ENCODE measurements around the gene SCN8A.

SCN8A gene

GRCh38 chr12:51722431-51722830, 131.4 kb downstream of the SCN8A start:
- Histone ChIP-seq H3K36me3 (ENCODE audit: control insufficient read depth, low read depth, low read length) (peaks cover 9% of the 10 kb centered on the region), H3K9ac (ENCODE audit: low read length) (no peak overlapping the region), H3K27me3 (ENCODE audit: control insufficient read depth, insufficient read depth, low read length) (no peaks in the 10 kb centered on the region)

GRCh38 chr12:51726161-51726560, 135.1 kb downstream of the SCN8A start:
- Histone ChIP-seq H3K9ac (ENCODE audit: low read length) (no peak overlapping the region), H3K4me3 (ENCODE audit: low read length) (no peak overlapping the region), H3K9me3 (ENCODE audit: control insufficient read depth, low read depth, low read length) (no peaks in the 10 kb centered on the region), H3K4me1 (ENCODE audit: control insufficient read depth, low read depth, low read length) (no peaks in the 10 kb centered on the region), H3K27ac (ENCODE audit: low read length) (no peak overlapping the region), H3K27me3 (ENCODE audit: control insufficient read depth, insufficient read depth, low read length) (no peaks in the 10 kb centered on the region), H3K36me3 (ENCODE audit: control insufficient read depth, low read depth, low read length) (peaks cover 9% of the 10 kb centered on the region)

More at GRCh38 chr12:51722431-51722830, 131.4 kb downstream of the SCN8A start:
- Histone ChIP-seq H3K4me1 (ENCODE audit: control insufficient read depth, low read depth, low read length) (no peaks in the 10 kb centered on the region), H3K9me3 (ENCODE audit: control insufficient read depth, low read depth, low read length) (no peaks in the 10 kb centered on the region), H3K4me3 (ENCODE audit: low read length) (no peak overlapping the region), H3K27ac (ENCODE audit: low read length) (no peak overlapping the region)

GRCh38 chr12:51726931-51727330, 135.9 kb downstream of the SCN8A start:
- H3K4me1 ChIP-seq (ENCODE audit: control insufficient read depth, low read depth, low read length): no peaks in the 10 kb centered on the region
- H3K9ac ChIP-seq (ENCODE audit: low read length): no peak overlapping the region
- no peaks in the 10 kb centered on the region for H3K9me3 ChIP-seq (ENCODE audit: control insufficient read depth, low read depth, low read length)
- no peak overlapping the region for H3K27ac ChIP-seq (ENCODE audit: low read length)
- peaks cover 9% of the 10 kb centered on the region for H3K36me3 ChIP-seq (ENCODE audit: control insufficient read depth, low read depth, low read length)
- no peaks in the 10 kb centered on the region for H3K27me3 ChIP-seq (ENCODE audit: control insufficient read depth, insufficient read depth, low read length)
- H3K4me3 ChIP-seq (ENCODE audit: low read length): no peak overlapping the region

- Histone ChIP-seq H3K9ac (ENCODE audit: low read length) (no peak overlapping the region), H3K4me3 (ENCODE audit: low read length) (no peak overlapping the region), H3K9me3 (ENCODE audit: control insufficient read depth, low read depth, low read length) (peaks cover 6% of the 10 kb centered on the region)
These were observed 138.3 kb downstream of the SCN8A start for GRCh38 chr12:51729331-51729730.

GRCh38 chr12:51730745-51731144, 139.7 kb downstream of the SCN8A start:
- H3K27ac ChIP-seq (ENCODE audit: low read length): no peak overlapping the region
- H3K9me3 ChIP-seq (ENCODE audit: control insufficient read depth, low read depth, low read length): peaks cover 6% of the 10 kb centered on the region
- H3K4me3 ChIP-seq (ENCODE audit: low read length): no peak overlapping the region
- peaks cover 5% of the 10 kb centered on the region for H3K36me3 ChIP-seq (ENCODE audit: control insufficient read depth, low read depth, low read length)
- no peaks in the 10 kb centered on the region for H3K4me1 ChIP-seq (ENCODE audit: control insufficient read depth, low read depth, low read length)
- H3K27me3 ChIP-seq (ENCODE audit: control insufficient read depth, insufficient read depth, low read length): no peaks in the 10 kb centered on the region
- no peak overlapping the region for H3K9ac ChIP-seq (ENCODE audit: low read length)

More at GRCh38 chr12:51729331-51729730, 138.3 kb downstream of the SCN8A start:
- H3K4me1 ChIP-seq (ENCODE audit: control insufficient read depth, low read depth, low read length): no peaks in the 10 kb centered on the region
- H3K27me3 ChIP-seq (ENCODE audit: control insufficient read depth, insufficient read depth, low read length): no peaks in the 10 kb centered on the region
- H3K27ac ChIP-seq (ENCODE audit: low read length): no peak overlapping the region
- H3K36me3 ChIP-seq (ENCODE audit: control insufficient read depth, low read depth, low read length): peaks cover 5% of the 10 kb centered on the region

GRCh38 chr12:51740536-51740935, 149.5 kb downstream of the SCN8A start:
- no peak overlapping the region for H3K27ac ChIP-seq (ENCODE audit: low read length)
- no peak overlapping the region for H3K9ac ChIP-seq (ENCODE audit: low read length)
- no peaks in the 10 kb centered on the region for H3K4me1 ChIP-seq (ENCODE audit: control insufficient read depth, low read depth, low read length)
- no peaks in the 10 kb centered on the region for H3K36me3 ChIP-seq (ENCODE audit: control insufficient read depth, low read depth, low read length)
- no peaks in the 10 kb centered on the region for H3K9me3 ChIP-seq (ENCODE audit: control insufficient read depth, low read depth, low read length)
- no peaks in the 10 kb centered on the region for H3K27me3 ChIP-seq (ENCODE audit: control insufficient read depth, insufficient read depth, low read length)
- H3K4me3 ChIP-seq (ENCODE audit: low read length): no peak overlapping the region

GRCh38 chr12:51744235-51744634, 153.2 kb downstream of the SCN8A start:
- Histone ChIP-seq H3K36me3 (ENCODE audit: control insufficient read depth, low read depth, low read length) (peaks cover 12% of the 10 kb centered on the region), H3K4me3 (ENCODE audit: low read length) (no peak overlapping the region), H3K9ac (ENCODE audit: low read length) (no peak overlapping the region), H3K9me3 (ENCODE audit: control insufficient read depth, low read depth, low read length) (no peaks in the 10 kb centered on the region), H3K27me3 (ENCODE audit: control insufficient read depth, insufficient read depth, low read length) (no peaks in the 10 kb centered on the region), H3K4me1 (ENCODE audit: control insufficient read depth, low read depth, low read length) (no peaks in the 10 kb centered on the region), H3K27ac (ENCODE audit: low read length) (no peak overlapping the region)

GRCh38 chr12:51744957-51745356, 153.9 kb downstream of the SCN8A start:
- peaks cover 12% of the 10 kb centered on the region for H3K36me3 ChIP-seq (ENCODE audit: control insufficient read depth, low read depth, low read length)
- no peak overlapping the region for H3K27ac ChIP-seq (ENCODE audit: low read length)
- no peak overlapping the region for H3K4me3 ChIP-seq (ENCODE audit: low read length)
- H3K4me1 ChIP-seq (ENCODE audit: control insufficient read depth, low read depth, low read length): no peaks in the 10 kb centered on the region
- no peaks in the 10 kb centered on the region for H3K9me3 ChIP-seq (ENCODE audit: control insufficient read depth, low read depth, low read length)
- H3K9ac ChIP-seq (ENCODE audit: low read length): no peak overlapping the region
- H3K27me3 ChIP-seq (ENCODE audit: control insufficient read depth, insufficient read depth, low read length): no peaks in the 10 kb centered on the region

- H3K27me3 ChIP-seq (ENCODE audit: control insufficient read depth, insufficient read depth, low read length): no peaks in the 10 kb centered on the region
- no peak overlapping the region for H3K4me3 ChIP-seq (ENCODE audit: low read length)
- H3K36me3 ChIP-seq (ENCODE audit: control insufficient read depth, low read depth, low read length): peaks cover 17% of the 10 kb centered on the region
- no peaks in the 10 kb centered on the region for H3K9me3 ChIP-seq (ENCODE audit: control insufficient read depth, low read depth, low read length)
- no peaks in the 10 kb centered on the region for H3K4me1 ChIP-seq (ENCODE audit: control insufficient read depth, low read depth, low read length)
- no peak overlapping the region for H3K27ac ChIP-seq (ENCODE audit: low read length)
- no peak overlapping the region for H3K9ac ChIP-seq (ENCODE audit: low read length)
These were observed 155.4 kb downstream of the SCN8A start for GRCh38 chr12:51746416-51746815.

GRCh38 chr12:51748235-51748634, 157.2 kb downstream of the SCN8A start:
- no peaks in the 10 kb centered on the region for H3K27me3 ChIP-seq (ENCODE audit: control insufficient read depth, insufficient read depth, low read length)
- no peaks in the 10 kb centered on the region for H3K9me3 ChIP-seq (ENCODE audit: control insufficient read depth, low read depth, low read length)
- no peak overlapping the region for H3K4me3 ChIP-seq (ENCODE audit: low read length)
- H3K36me3 ChIP-seq (ENCODE audit: control insufficient read depth, low read depth, low read length): peaks cover 21% of the 10 kb centered on the region
- no peak overlapping the region for H3K27ac ChIP-seq (ENCODE audit: low read length)
- H3K4me1 ChIP-seq (ENCODE audit: control insufficient read depth, low read depth, low read length): no peaks in the 10 kb centered on the region
- H3K9ac ChIP-seq (ENCODE audit: low read length): no peak overlapping the region

- H3K27ac ChIP-seq (ENCODE audit: low read length): no peak overlapping the region
- H3K4me1 ChIP-seq (ENCODE audit: control insufficient read depth, low read depth, low read length): no peaks in the 10 kb centered on the region
- no peaks in the 10 kb centered on the region for H3K27me3 ChIP-seq (ENCODE audit: control insufficient read depth, insufficient read depth, low read length)
- H3K4me3 ChIP-seq (ENCODE audit: low read length): no peak overlapping the region
- H3K9me3 ChIP-seq (ENCODE audit: control insufficient read depth, low read depth, low read length): no peaks in the 10 kb centered on the region
- no peak overlapping the region for H3K9ac ChIP-seq (ENCODE audit: low read length)
- H3K36me3 ChIP-seq (ENCODE audit: control insufficient read depth, low read depth, low read length): peaks cover 21% of the 10 kb centered on the region
These were observed 158.4 kb downstream of the SCN8A start for GRCh38 chr12:51749206-51749985.

- Histone ChIP-seq H3K9me3 (ENCODE audit: control insufficient read depth, low read depth, low read length) (no peaks in the 10 kb centered on the region), H3K27me3 (ENCODE audit: control insufficient read depth, insufficient read depth, low read length) (no peaks in the 10 kb centered on the region), H3K36me3 (ENCODE audit: control insufficient read depth, low read depth, low read length) (peaks cover 21% of the 10 kb centered on the region)
These were observed 158.9 kb downstream of the SCN8A start for GRCh38 chr12:51749986-51750317.

More at GRCh38 chr12:51749986-51750317, 158.9 kb downstream of the SCN8A start:
- Histone ChIP-seq H3K4me1 (ENCODE audit: control insufficient read depth, low read depth, low read length) (no peaks in the 10 kb centered on the region), H3K9ac (ENCODE audit: low read length) (no peak overlapping the region), H3K27ac (ENCODE audit: low read length) (no peak overlapping the region), H3K4me3 (ENCODE audit: low read length) (no peak overlapping the region)

Data from iPS-18a (cell line).